Endodermal cell (in vitro differentiated cells): ENCODE data around the gene PRRC2B. TPM values are rescaled to one million over a fixed set of nuclear protein-coding genes. Genes with fewer than 3 reads are reported as not detected.

ENCODE experiments used
- DNase-seq: peaks from one replicate; pipeline ENCODE4 v3.0.0-alpha.2; 2017
- H3K27ac ChIP-seq: 2 replicates; pipeline ENCODE4 v1.5.1; 2013; ENCODE audit warnings: mild to moderate bottlenecking, low read depth, low read length, moderate library complexity
- H3K27me3 ChIP-seq: 2 replicates; pipeline ENCODE4 v1.6.1; 2013; ENCODE audit warnings: mild to moderate bottlenecking, low read length, moderate library complexity; ENCODE audit not compliant: insufficient read depth, control insufficient read depth, poor library complexity, severe bottlenecking
- H3K36me3 ChIP-seq: 2 replicates; pipeline ENCODE4 v1.7.0; 2013; ENCODE audit warnings: mild to moderate bottlenecking, low read length, moderate library complexity; ENCODE audit not compliant: control insufficient read depth, insufficient read depth
- H3K4me1 ChIP-seq: one replicate; pipeline ENCODE4 v1.7.0; 2013; ENCODE audit warnings: low read length; ENCODE audit not compliant: control insufficient read depth, insufficient read depth
- H3K4me3 ChIP-seq: 2 replicates; pipeline ENCODE4 v1.5.1; 2013; ENCODE audit warnings: mild to moderate bottlenecking, low read length, moderate library complexity
- H3K9ac ChIP-seq: 2 replicates; pipeline ENCODE4 v1.6.1; 2013; ENCODE audit warnings: mild to moderate bottlenecking, low read length, moderate library complexity; ENCODE audit not compliant: poor library complexity, severe bottlenecking; ENCODE audit errors: extremely low read depth
- H3K9me3 ChIP-seq: 2 replicates; pipeline ENCODE4 v1.6.1; 2013; ENCODE audit warnings: mild to moderate bottlenecking, low read length, moderate library complexity; ENCODE audit not compliant: control insufficient read depth
- H3K27ac Mint-ChIP-seq: 2 replicates; pipeline ENCODE4 v1.8.0; 2020; ENCODE audit warnings: mixed read lengths
- H3K27me3 Mint-ChIP-seq: 2 replicates; pipeline ENCODE4 v1.8.0; 2021; ENCODE audit warnings: mild to moderate bottlenecking, mixed read lengths; ENCODE audit not compliant: insufficient read depth
- H3K36me3 Mint-ChIP-seq: 2 replicates; pipeline ENCODE4 v1.8.0; 2020; ENCODE audit warnings: low read depth, mixed read lengths
- H3K4me1 Mint-ChIP-seq: 2 replicates; pipeline ENCODE4 v1.8.0; 2020; ENCODE audit warnings: mixed read lengths
- H3K4me3 Mint-ChIP-seq: 2 replicates; pipeline ENCODE4 v1.8.0; 2020; ENCODE audit warnings: mild to moderate bottlenecking, moderate library complexity, mixed read lengths
- H3K9me3 Mint-ChIP-seq: 2 replicates; pipeline ENCODE4 v1.8.0; 2020; ENCODE audit warnings: mild to moderate bottlenecking, mixed read lengths
- CTCF ChIP-seq: fragments of 200-600 bp; sonication (generic); conservative IDR thresholded peaks from 2 replicates; pipeline ENCODE4 v1.5.0; 2021; ENCODE audit warnings: antibody characterized with exemption, mild to moderate bottlenecking
- WGBS, 2 experiments: methylation state at CpG; one replicate each; pipeline versions ENCODE4 v1.1.5 to v1.1.7; 2013; ENCODE audit warnings: missing lambda C conversion rate in 2 of 2, mixed read lengths in 1 of 2; ENCODE audit not compliant: insufficient coverage in 1 of 2, insufficient read length in 1 of 2; 5-methylcytosine and 5-hydroxymethylcytosine counted together
- total RNA-seq, 2 donors: library from RNA; stranded (reverse); fragmentation: NEBNext Ultra II Directional in 1 of 2; extraction: Animal tissue kit (Norgen Biotek cat#: 25700) in 1 of 2; gene quantifications; 2 replicates in 1 of 2; 3 replicates in 1 of 2; pipeline ENCODE4 v1.2.1, GENCODE V29; 2021

The PRRC2B gene
- total RNA-seq, 2 donors from 2014 or later, result 309 to 334 TPM

- H3K9me3 Mint-ChIP-seq, result peaks cover 12% of the 10 kb centered on the region
- peaks cover 24% of the 10 kb centered on the region for H3K4me1 ChIP-seq
- H3K36me3 Mint-ChIP-seq, result peaks cover 44% of the 10 kb centered on the region
- H3K27ac Mint-ChIP-seq, result peak overlapping the region; percentile 50
- no peak overlapping the region for H3K4me3 ChIP-seq
- TF ChIP-seq CTCF, result no peak
- peaks cover 63% of the 10 kb centered on the region for H3K4me1 Mint-ChIP-seq
- WGBS, 2 experiments, result 93 to 100% methylated on average over 7 of the region's 7 CpGs
- no peaks in the 10 kb centered on the region for H3K27me3 ChIP-seq
- peaks cover 18% of the 10 kb centered on the region for H3K9me3 ChIP-seq
- no peak overlapping the region for H3K4me3 Mint-ChIP-seq
- H3K27ac ChIP-seq, result peak overlapping the region; percentile 51
- peaks cover 48% of the 10 kb centered on the region for H3K36me3 ChIP-seq
- no peak for DNase-seq
- H3K27me3 Mint-ChIP-seq, result no peaks in the 10 kb centered on the region
- no peak overlapping the region for H3K9ac ChIP-seq
These were observed 16.2 kb downstream of the PRRC2B start for GRCh38 chr9:131410044-131410491.

GRCh38 chr9:131411719-131412681 lies 18.1 kb downstream of the PRRC2B start:
- Histone ChIP-seq H3K27ac (no peak overlapping the region), H3K4me3 (peak overlapping the region; percentile 5), H3K36me3 (peaks cover 61% of the 10 kb centered on the region), H3K4me1 (peaks cover 6% of the 10 kb centered on the region), H3K9me3 (peaks cover 25% of the 10 kb centered on the region), H3K27me3 (no peaks in the 10 kb centered on the region), H3K9ac (no peak overlapping the region)
- no peak for DNase-seq
- 95 to 97% methylated on average over 10 to 15 of the region's 15 CpGs for WGBS, 2 experiments
- peaks cover 50% of the 10 kb centered on the region for H3K36me3 Mint-ChIP-seq
- peaks cover 12% of the 10 kb centered on the region for H3K9me3 Mint-ChIP-seq
- no peak overlapping the region for H3K4me3 Mint-ChIP-seq
- TF ChIP-seq CTCF, result no peak
- H3K27ac Mint-ChIP-seq, result peak overlapping the region; percentile 2
- H3K4me1 Mint-ChIP-seq, result peaks cover 54% of the 10 kb centered on the region
- no peaks in the 10 kb centered on the region for H3K27me3 Mint-ChIP-seq

- H3K9me3 ChIP-seq, result peaks cover 25% of the 10 kb centered on the region
- no peaks in the 10 kb centered on the region for H3K27me3 ChIP-seq
- Mint-ChIP-seq H3K9me3 (peaks cover 12% of the 10 kb centered on the region), H3K4me3 (no peak overlapping the region), H3K4me1 (peaks cover 60% of the 10 kb centered on the region), H3K36me3 (peaks cover 44% of the 10 kb centered on the region), H3K27ac (peak overlapping the region; percentile 62), H3K27me3 (no peaks in the 10 kb centered on the region)
- no peak overlapping the region for H3K4me3 ChIP-seq
- peaks cover 73% of the 10 kb centered on the region for H3K36me3 ChIP-seq
- H3K4me1 ChIP-seq, result peaks cover 29% of the 10 kb centered on the region
- H3K9ac ChIP-seq, result no peak overlapping the region
- TF ChIP-seq CTCF, result no peak
- no peak for DNase-seq
- no peak overlapping the region for H3K27ac ChIP-seq
- WGBS, 2 experiments, result 97 to 100% methylated on average over 4 of the region's 4 CpGs
These were observed 22.6 kb downstream of the PRRC2B start for GRCh38 chr9:131416509-131416908.
